Neural cell (in vitro differentiated cells): ENCODE measurements around the gene TENT5C.

Experiments used
- CTCF ChIP-seq: fragments of 450-650 bp; IDR thresholded peaks from 2 replicates; pipeline ENCODE4 v1.5.1; 2014; ENCODE audit warnings: antibody characterized with exemption, mild to moderate bottlenecking, moderate library complexity; ENCODE audit not compliant: poor library complexity, severe bottlenecking
- REST ChIP-seq: IDR thresholded peaks from 2 replicates; pipeline ENCODE4 v1.6.1; 2012; ENCODE audit warnings: borderline replicate concordance
- SMC3 ChIP-seq: fragments of 450-650 bp; conservative IDR thresholded peaks from 2 replicates; pipeline ENCODE4 v1.6.1; 2014; ENCODE audit warnings: antibody characterized with exemption, mild to moderate bottlenecking, moderate library complexity; ENCODE audit not compliant: poor library complexity

DNA sequence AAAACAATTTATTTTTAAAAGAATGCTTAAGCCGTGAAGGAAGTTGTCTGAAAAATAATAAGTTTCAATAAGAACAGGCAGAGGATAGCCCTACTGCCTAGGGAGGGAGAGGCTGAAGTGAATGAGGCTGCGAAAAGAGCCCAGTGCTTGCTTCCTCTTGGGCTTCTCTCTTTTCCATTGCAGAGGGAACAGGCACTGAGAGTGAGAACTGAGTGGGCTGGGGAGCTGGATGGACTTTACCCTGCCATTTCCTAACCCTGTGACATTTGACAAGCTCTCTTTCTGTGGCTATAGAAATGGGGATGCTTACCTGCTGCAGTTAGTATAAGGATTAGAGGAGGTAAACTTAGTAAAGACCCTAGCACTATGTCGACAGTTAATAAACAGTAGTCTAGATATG lies 30.0 kb downstream of the TENT5C start:
- no peak for TF ChIP-seq REST
- TF ChIP-seq CTCF: no peak
- no peak for TF ChIP-seq SMC3
